ENCODE measurements around the gene ALLC.

DNA sequence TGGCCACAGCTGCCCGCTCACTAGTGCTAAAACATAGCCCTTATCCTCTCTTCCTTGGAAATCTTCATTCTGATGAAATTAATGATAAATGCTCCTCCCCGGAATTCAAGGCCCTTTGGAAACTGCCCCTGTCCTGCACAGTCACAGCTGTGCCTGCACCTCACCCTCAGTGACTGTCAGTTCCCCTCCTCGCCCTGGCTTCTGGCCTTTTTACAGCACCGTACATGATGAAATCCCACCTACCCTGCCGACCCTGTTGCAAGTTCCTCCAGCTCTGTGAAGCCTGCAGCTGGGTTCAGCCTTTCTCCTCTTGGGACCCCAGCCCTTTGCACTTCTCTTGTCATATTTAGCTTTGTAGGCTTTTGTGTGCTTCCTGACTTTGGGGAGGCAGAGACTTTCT, 93.8 kb downstream of the ALLC start:
- TF ChIP-seq POLR2A (IDR thresholded peaks at IDR 0.05; ENCODE audit: low read depth, low read length) (no peak), POLR2AphosphoS5 (IDR thresholded peaks at IDR 0.05; ENCODE audit: low read depth, low read length) (no peak), TAF1 (IDR thresholded peaks at IDR 0.05; ENCODE audit: low read depth, low read length) (no peak), SPI1 (IDR thresholded peaks at IDR 0.05; ENCODE audit: low read depth, low read length) (no peak), PAX5 (IDR thresholded peaks at IDR 0.05; ENCODE audit: insufficient read depth, low read length, severe bottlenecking) (no peak)
